GM21619 (cell line): ENCODE measurements around the gene MAP2K6.

Source experiments
- ATAC-seq: cut with Tn5 transposase; IDR thresholded peaks from one replicate; pipeline ENCODE4 v1.9.1; 2021; ENCODE audit not compliant: unreplicated experiment

The MAP2K6 gene

GRCh38 chr17:69528035-69528434 lies 113.5 kb downstream of the MAP2K6 start:
- ATAC-seq: no peak

DNA sequence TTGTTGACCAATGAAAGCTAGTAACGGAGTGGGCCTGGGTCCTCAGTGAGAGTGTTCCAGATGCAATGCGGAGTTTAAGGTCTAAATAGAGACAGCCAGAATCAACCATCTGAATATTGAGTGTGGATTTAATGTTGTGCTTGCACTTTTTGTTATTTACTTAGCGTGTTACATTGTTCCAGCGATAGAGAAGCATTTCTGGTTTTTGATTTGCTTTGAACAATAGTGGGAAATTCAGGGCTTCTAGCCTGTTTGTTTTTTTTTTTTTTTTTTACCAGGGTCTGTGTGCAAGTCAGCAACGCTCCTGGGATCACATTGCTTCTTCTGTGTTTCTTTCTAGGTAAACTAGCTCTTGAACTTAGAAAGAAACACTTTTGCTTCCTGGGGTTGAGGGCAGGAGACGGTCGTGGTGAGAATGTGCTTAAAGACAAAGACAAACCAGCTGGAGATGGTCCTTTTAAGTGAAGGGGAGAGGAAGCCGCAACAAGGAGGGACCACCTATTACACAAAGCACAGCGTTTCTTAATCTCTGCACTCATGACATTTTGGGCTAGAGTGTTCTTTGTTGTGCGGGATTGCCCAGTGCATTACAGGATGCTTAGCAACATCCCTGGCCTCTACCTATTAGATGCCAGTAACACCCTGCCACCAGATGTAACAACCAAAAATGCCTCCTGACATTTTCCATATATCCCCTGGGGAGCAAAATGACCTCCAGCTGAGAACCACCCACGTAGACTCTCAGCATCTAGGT lies 119.2 kb downstream of the MAP2K6 start:
- no peak for ATAC-seq

GRCh38 chr17:69534235-69534621 lies 119.7 kb downstream of the MAP2K6 start:
- no peak for ATAC-seq

GRCh38 chr17:69535016-69535570 lies 120.6 kb downstream of the MAP2K6 start:
- no peak for ATAC-seq

- ATAC-seq: no peak
Measured at GRCh38 chr17:69538795-69539194, 124.3 kb downstream of the MAP2K6 start.

DNA sequence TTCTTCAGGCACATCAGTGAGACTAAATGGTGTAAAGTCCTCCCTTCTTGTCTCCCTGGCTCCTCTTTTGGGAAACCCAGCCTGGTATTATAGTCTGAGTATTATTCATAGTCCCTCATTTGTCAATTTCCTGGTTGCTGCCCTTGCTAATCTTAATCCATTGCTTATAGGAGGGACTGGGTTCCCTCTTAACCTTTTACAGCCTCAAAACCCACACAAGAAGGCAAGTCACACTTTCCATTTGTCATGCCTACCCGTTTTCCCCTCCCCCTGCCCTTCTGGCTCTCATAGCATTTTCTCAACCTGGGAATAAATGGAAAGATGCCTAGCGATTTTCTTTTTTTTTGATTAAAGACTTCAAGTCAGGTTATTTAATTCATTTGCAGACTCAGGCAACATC lies 124.8 kb downstream of the MAP2K6 start:
- ATAC-seq: no peak

- no peak for ATAC-seq
Measured at GRCh38 chr17:69539781-69540319, 125.4 kb downstream of the MAP2K6 start.

DNA sequence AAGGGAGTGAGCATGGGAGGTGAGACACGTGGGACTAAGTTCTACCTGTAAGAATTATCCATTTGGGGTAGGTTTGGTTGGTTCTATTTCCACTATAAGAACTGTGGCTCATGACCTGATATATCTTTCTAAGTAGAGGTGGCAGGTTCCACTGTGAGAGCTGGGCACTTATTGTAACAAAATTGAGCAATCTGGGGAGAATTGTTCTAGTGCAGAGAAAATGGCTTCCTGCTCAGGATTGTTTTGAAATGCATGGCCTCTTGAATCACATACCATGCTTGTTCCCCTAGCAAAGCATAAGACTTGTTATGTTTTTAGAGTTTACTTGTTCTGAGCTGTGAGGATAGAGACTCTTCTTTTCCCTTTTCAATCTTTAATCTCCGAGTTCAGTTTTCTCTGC lies 125.9 kb downstream of the MAP2K6 start:
- ATAC-seq: no peak

- no peak for ATAC-seq
Measured at GRCh38 chr17:69547230-69547629, 132.7 kb downstream of the MAP2K6 start.

GRCh38 chr17:69547947-69548346 lies 133.4 kb downstream of the MAP2K6 start:
- ATAC-seq: peak; percentile 48

DNA sequence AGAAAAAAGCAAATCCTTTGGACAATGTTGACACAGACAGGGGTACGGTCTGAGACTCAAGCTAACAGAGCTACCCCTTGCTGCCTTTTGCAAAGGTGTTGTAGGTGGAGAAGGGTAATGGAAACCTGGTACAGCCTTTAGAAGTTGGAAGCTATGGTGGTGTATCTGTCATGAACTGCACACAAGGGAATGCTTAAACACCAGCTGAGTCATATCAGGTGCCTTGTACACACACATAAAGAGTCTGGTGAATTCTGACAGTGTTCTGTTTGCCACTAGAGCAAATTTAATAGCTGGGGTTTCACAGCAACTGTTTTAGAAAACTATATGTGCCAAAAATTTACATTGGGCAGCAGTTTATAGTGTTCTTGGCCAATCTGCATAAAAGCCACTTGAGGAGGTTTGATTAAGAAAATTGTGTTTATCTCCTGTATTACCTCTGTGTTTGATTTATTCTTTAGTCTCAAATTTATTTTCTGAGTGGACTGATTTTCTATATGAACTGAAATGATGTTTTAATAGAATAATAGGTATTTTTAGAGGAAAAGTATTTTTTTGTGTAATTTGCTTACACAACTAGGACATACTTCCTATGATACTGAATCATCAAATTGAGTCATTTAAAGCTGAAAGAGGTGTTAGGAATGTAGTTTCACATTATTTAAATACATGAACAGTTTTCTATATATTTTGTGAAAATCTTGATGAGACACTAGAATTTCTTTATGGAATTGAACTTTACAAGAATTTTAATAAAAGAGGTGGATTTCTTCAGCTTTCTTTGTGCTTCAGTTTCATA lies 136.9 kb downstream of the MAP2K6 start:
- no peak for ATAC-seq

GRCh38 chr17:69552986-69553667 lies 138.6 kb downstream of the MAP2K6 start:
- no peak for ATAC-seq

GRCh38 chr17:69555056-69555455 lies 140.6 kb downstream of the MAP2K6 start:
- no peak for ATAC-seq

- no peak for ATAC-seq
Measured at GRCh38 chr17:69557339-69557738, 142.8 kb downstream of the MAP2K6 start.

- ATAC-seq: no peak
Measured at GRCh38 chr17:69558796-69559195, 144.3 kb downstream of the MAP2K6 start.

- no peak for ATAC-seq
Measured at GRCh38 chr17:69560987-69561441, 146.5 kb downstream of the MAP2K6 start.

- no peak for ATAC-seq
Measured at GRCh38 chr17:69561462-69561861, 147.0 kb downstream of the MAP2K6 start.

DNA sequence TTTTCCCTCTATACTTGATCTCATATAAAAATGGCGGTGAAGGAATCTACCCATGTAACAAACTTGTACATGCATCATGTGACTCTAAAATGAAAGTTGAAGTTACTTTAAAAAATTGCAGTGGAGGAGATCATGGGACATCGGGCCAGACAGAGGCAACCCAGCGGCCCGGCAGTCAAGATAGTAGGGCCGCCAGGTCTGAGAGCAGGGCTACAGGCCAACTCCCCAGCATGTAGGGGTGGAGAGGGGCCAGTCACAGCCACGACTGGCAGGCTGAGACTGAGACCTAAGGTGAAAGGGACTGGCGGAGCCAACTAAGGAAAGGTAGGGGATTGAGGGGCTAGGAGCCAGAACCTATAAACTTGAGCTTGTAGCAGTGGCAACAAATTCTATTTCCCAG lies 150.9 kb downstream of the MAP2K6 start:
- ATAC-seq: no peak

DNA sequence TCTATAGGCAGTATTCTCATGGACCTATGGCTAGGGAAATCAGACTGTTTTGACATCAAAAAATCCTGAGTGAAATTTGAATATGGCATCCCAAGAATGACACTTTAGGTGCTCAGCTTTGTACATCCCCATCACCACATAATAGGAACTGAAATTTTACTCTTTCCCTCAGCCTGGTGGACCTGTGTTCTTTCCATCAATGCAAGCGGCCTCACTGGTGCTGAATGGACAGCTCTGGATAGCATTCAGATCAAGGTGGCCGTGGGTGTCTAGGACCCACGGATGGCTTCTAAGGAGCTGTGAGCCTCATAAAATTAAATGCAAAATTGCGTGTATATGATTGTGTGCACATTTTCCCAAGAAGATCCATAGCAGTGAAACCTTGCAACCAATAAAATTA lies 152.6 kb downstream of the MAP2K6 start:
- ATAC-seq: no peak

- ATAC-seq: no peak
Measured at GRCh38 chr17:69572747-69573146, 158.2 kb downstream of the MAP2K6 start.

DNA sequence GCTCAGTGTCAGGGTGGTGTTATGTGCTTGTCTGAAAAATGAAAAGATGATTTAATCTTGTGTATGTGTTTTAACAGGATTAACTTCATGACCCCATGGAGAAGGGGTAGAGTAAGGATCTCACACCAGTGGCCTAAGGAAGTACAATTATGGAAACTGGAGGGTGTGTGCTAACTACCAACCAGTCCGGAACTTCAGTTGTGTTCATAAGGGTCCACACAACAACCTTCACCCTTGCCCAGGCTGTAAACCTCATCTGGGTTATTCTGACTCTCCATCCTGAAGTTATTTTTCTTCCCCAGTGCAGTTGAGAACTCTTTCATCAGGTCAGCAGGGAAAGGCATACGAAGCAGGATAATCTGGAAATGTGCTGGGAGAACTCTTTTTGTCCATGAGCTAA lies 158.9 kb downstream of the MAP2K6 start:
- ATAC-seq: no peak
